IMR-90 (cell line): ENCODE data around the gene ATP7A. TPM values are rescaled to one million over a fixed set of nuclear protein-coding genes. Genes with fewer than 3 reads are reported as not detected.

ENCODE experiments used
- ATAC-seq: fragments of 200-7000 bp; cut with Tn5 transposase; 2 replicates; pipeline ENCODE4 v1.9.1; 2020; ENCODE audit warnings: low read depth, mild to moderate bottlenecking, moderate library complexity
- BruUV-seq: library from RNA; stranded (reverse); fragments of 400-500 nt; replicated peaks from 2 replicates; lab custom pipeline; 2021; lab: Mats Ljungman, UMichigan
- CTCF ChIA-PET: fragments of 300-600 bp; formaldehyde crosslinking; extraction: SDS; loops from one replicate; lab custom pipeline; 2021; ENCODE audit warnings: antibody characterized with exemption; lab: Yijun Ruan, JAX
- POLR2A ChIA-PET: fragments of 300-600 bp; sonication (Branson Sonifier 250); formaldehyde crosslinking; loops from one replicate; lab custom pipeline; 2022; ENCODE audit warnings: antibody characterized with exemption; ENCODE audit not compliant: unreplicated experiment; lab: Charles Lee
- DNase-seq: peaks from one replicate; pipeline ENCODE4 v3.0.0; 2013
- H2AFZ ChIP-seq: replicated peaks from 2 replicates; pipeline ENCODE3; 2013; ENCODE audit warnings: low read length, mild to moderate bottlenecking; ENCODE audit not compliant: poor library complexity
- H2AK5ac ChIP-seq: 2 replicates; pipeline ENCODE4 v1.6.1; 2013; ENCODE audit warnings: low read depth, low read length, inconsistent platforms
- H2AK9ac ChIP-seq: replicated peaks from 2 replicates; pipeline ENCODE3; 2013; ENCODE audit warnings: mild to moderate bottlenecking, low read depth, low read length, moderate library complexity; ENCODE audit not compliant: poor library complexity
- H2BK120ac ChIP-seq: 2 replicates; pipeline ENCODE4 v1.6.1; 2013; ENCODE audit warnings: low read depth, low read length, inconsistent platforms
- H2BK15ac ChIP-seq: 3 replicates; pipeline ENCODE4 v1.6.1; 2013; ENCODE audit warnings: low read depth, low read length, inconsistent platforms
- H2BK20ac ChIP-seq: 2 replicates; pipeline ENCODE4 v1.6.1; 2013; ENCODE audit warnings: low read depth, mild to moderate bottlenecking, inconsistent platforms, low read length, moderate library complexity
- H2BK5ac ChIP-seq: 2 replicates; pipeline ENCODE4 v1.6.1; 2013; ENCODE audit warnings: mild to moderate bottlenecking, low read depth, low read length, inconsistent platforms; ENCODE audit not compliant: poor library complexity, severe bottlenecking
- H3K14ac ChIP-seq: replicated peaks from 2 replicates; pipeline ENCODE4 v1.6.1; 2013; ENCODE audit warnings: low read depth, low read length, inconsistent platforms
- H3K18ac ChIP-seq: 2 replicates; pipeline ENCODE4 v1.6.1; 2013; ENCODE audit warnings: low read depth, low read length, control low read depth
- H3K23ac ChIP-seq: 2 replicates; pipeline ENCODE4 v1.6.1; 2013; ENCODE audit warnings: low read depth, low read length, inconsistent platforms
- H3K27ac ChIP-seq: 2 replicates; pipeline ENCODE4 v1.5.1; 2013; ENCODE audit warnings: mild to moderate bottlenecking, control low read depth, low read length; ENCODE audit not compliant: insufficient read depth
- H3K27me3 ChIP-seq: 2 replicates; pipeline ENCODE4 v1.6.1; 2013; ENCODE audit warnings: low read length; ENCODE audit not compliant: control insufficient read depth, insufficient read depth
- H3K36me3 ChIP-seq: 2 replicates; pipeline ENCODE4 v1.6.1; 2013; ENCODE audit warnings: low read length, mixed read lengths; ENCODE audit not compliant: control insufficient read depth, insufficient read depth
- H3K4ac ChIP-seq: 2 replicates; pipeline ENCODE4 v1.6.1; 2013; ENCODE audit warnings: low read depth, low read length, inconsistent platforms
- H3K4me1 ChIP-seq: 2 replicates; pipeline ENCODE4 v1.6.1; 2013; ENCODE audit warnings: low read length, mixed read lengths; ENCODE audit not compliant: control insufficient read depth, insufficient read depth
- H3K4me2 ChIP-seq: 2 replicates; pipeline ENCODE4 v1.6.1; 2013; ENCODE audit warnings: low read depth, mild to moderate bottlenecking, control low read depth, low read length, moderate library complexity
- H3K4me3 ChIP-seq: 2 replicates; pipeline ENCODE4 v1.5.1; 2013; ENCODE audit warnings: low read depth, mild to moderate bottlenecking, control low read depth, low read length, moderate library complexity; ENCODE audit not compliant: insufficient read depth
- H3K56ac ChIP-seq: 2 replicates; pipeline ENCODE4 v1.6.1; 2013; ENCODE audit warnings: low read length, inconsistent platforms; ENCODE audit not compliant: insufficient read depth; ENCODE audit errors: extremely low read depth
- H3K79me1 ChIP-seq, 2 experiments: 2 replicates each; pipeline ENCODE4 v1.6.1; 2013; ENCODE audit warnings: low read length in 2 of 2, inconsistent platforms in 1 of 2, low read depth in 1 of 2
- H3K9ac ChIP-seq: 2 replicates; pipeline ENCODE4 v1.6.1; 2013; ENCODE audit warnings: low read depth, low read length, control low read depth
- H3K9me1 ChIP-seq: 2 replicates; pipeline ENCODE4 v1.6.1; 2013; ENCODE audit warnings: low read length, inconsistent platforms; ENCODE audit not compliant: insufficient read depth
- H3K9me3 ChIP-seq: 2 replicates; pipeline ENCODE4 v1.6.1; 2013; ENCODE audit warnings: low read length; ENCODE audit not compliant: control insufficient read depth, insufficient read depth
- H4K20me1 ChIP-seq: 2 replicates; pipeline ENCODE4 v1.6.1; 2013; ENCODE audit warnings: low read length, inconsistent platforms; ENCODE audit not compliant: insufficient read depth
- H4K5ac ChIP-seq: 2 replicates; pipeline ENCODE4 v1.6.1; 2013; ENCODE audit warnings: mild to moderate bottlenecking, low read depth, low read length, control low read depth
- H4K8ac ChIP-seq, 2 experiments: 2 replicates each; pipeline ENCODE4 v1.6.1; 2013; ENCODE audit warnings: low read depth in 2 of 2, low read length in 2 of 2, control low read depth in 1 of 2, inconsistent platforms in 1 of 2
- H4K91ac ChIP-seq: 2 replicates; pipeline ENCODE4 v1.6.1; 2013; ENCODE audit warnings: low read depth, low read length, inconsistent platforms; ENCODE audit not compliant: insufficient read depth
- BHLHE40 ChIP-seq: fragments of 150-350 bp; IDR thresholded peaks from 2 replicates; pipeline ENCODE4 v1.6.1; 2016; ENCODE audit warnings: mild to moderate bottlenecking, low read depth, low read length
- FOS ChIP-seq: fragments of 150-350 bp; IDR thresholded peaks from 2 replicates; pipeline ENCODE4 v1.6.1; 2016; ENCODE audit warnings: low read depth, low read length
- MAFK ChIP-seq: IDR thresholded peaks from 2 replicates; pipeline ENCODE4 v1.6.1; 2012; ENCODE audit warnings: low read depth, low read length, improper control_type of control experiment
- NFE2L2 ChIP-seq: fragments of 150-350 bp; IDR thresholded peaks from 2 replicates; pipeline ENCODE4 v1.6.1; 2016; ENCODE audit warnings: low read depth, mild to moderate bottlenecking, low read length
- POLR2A ChIP-seq: IDR thresholded peaks from 2 replicates; pipeline ENCODE4 v1.6.1; 2012; ENCODE audit warnings: mild to moderate bottlenecking, low read depth, low read length
- WGBS, 2 experiments: methylation state at CpG; one replicate each; pipeline versions ENCODE4 v1.1.5 to v1.1.7; 2013; ENCODE audit warnings: missing lambda C conversion rate in 2 of 2; ENCODE audit not compliant: insufficient read length in 1 of 2; ENCODE audit errors: extremely low coverage in 2 of 2; 5-methylcytosine and 5-hydroxymethylcytosine counted together
- dilution Hi-C: fragments of 300-500 bp; cut with HindIII; formaldehyde crosslinking; loops from one replicate; pipeline ENCODE4 v1.14.3; 2018; ENCODE audit warnings: low sequenced_read_pairs; ENCODE audit not compliant: unreplicated experiment
- in situ Hi-C: fragments of 300-500 bp; cut with MboI; formaldehyde crosslinking; loops from 3 replicates; pipeline ENCODE4 v1.14.3; 2019; ENCODE audit warnings: low sequenced_read_pairs, inconsistent platforms, mixed read lengths
- intact Hi-C: fragments of 100-400 bp; cut with micrococcal nuclease; formaldehyde crosslinking; loops from 2 replicates; pipeline ENCODE4 v1.10.0; 2022
- polyA plus RNA-seq, 3 experiments: library from polyadenylated mRNA; depleted of rRNA; stranded (reverse); fragments of >200 nt; gene quantifications; 2 replicates each; pipeline ENCODE4 v1.2.3, GENCODE V29; 2012; ENCODE audit warnings: low replicate concordance in 1 of 3
- total RNA-seq: library from RNA; depleted of rRNA; stranded (reverse); fragments of >200 nt; gene quantifications from 2 replicates; pipeline ENCODE4 v1.2.3, GENCODE V29; 2012

The ATP7A gene
- total and polyA plus RNA-seq, 2 of the 4 experiments (the other 2 are of a cell fraction) = 4.2 to 22.4 TPM

GRCh38 chrX:77937291-77937690 is 26.8 kb downstream of the ATP7A start:
- peak overlapping the region; percentile 77 for H2BK5ac ChIP-seq
- H4K20me1 ChIP-seq = no peaks in the 10 kb centered on the region
- H2AFZ ChIP-seq = no peak overlapping the region
- DNase-seq = peak; percentile 80
- no peak overlapping the region for H3K14ac ChIP-seq
- no peaks in the 10 kb centered on the region; the same call in 1 of the 2 replicates for H3K4me1 ChIP-seq
- BruUV-seq = no TSS peak
- no peaks in the 10 kb centered on the region; the same call in 1 of the 2 replicates for H3K9me1 ChIP-seq
- no peaks in the 10 kb centered on the region for H3K27me3 ChIP-seq
- in situ Hi-C loops = no loop called here
- dilution Hi-C loops = no loop called here
- POLR2A ChIA-PET = no interaction called here
- H2AK5ac ChIP-seq = no peak overlapping the region
- H3K23ac ChIP-seq = no peak overlapping the region
- no peak overlapping the region; a peak in 1 of 4 replicates for H4K8ac ChIP-seq
- H2BK20ac ChIP-seq = no peak overlapping the region
- no peak overlapping the region for H4K5ac ChIP-seq
- peak overlapping the region; percentile 42; the same call in 1 of the 2 replicates for H3K27ac ChIP-seq
- no CpG with 5 or more reads among the region's 3 CpGs for WGBS, 2 experiments
- CTCF ChIA-PET = no interaction called here
- no peak overlapping the region for H2BK120ac ChIP-seq
- peak; percentile 14; the same call in 1 of the 2 replicates for ATAC-seq
- H3K18ac ChIP-seq = peak overlapping the region; percentile 44; the same call in 1 of the 2 replicates
- H3K36me3 ChIP-seq = no peaks in the 10 kb centered on the region
- H4K91ac ChIP-seq = no peak overlapping the region
- no peak overlapping the region for H3K4me3 ChIP-seq
- no peaks in the 10 kb centered on the region; a peak in 2 of 4 replicates for H3K79me1 ChIP-seq
- H3K4me2 ChIP-seq = peak overlapping the region; percentile 33; the same call in 1 of the 2 replicates
- H3K9me3 ChIP-seq = no peaks in the 10 kb centered on the region
- H3K56ac ChIP-seq = no peak overlapping the region
- intact Hi-C loops = no loop called here
- H3K4ac ChIP-seq = no peak overlapping the region
- no peak overlapping the region; the same call in 2 of the 3 replicates for H2BK15ac ChIP-seq
- TF ChIP-seq POLR2A (no peak), FOS (peak; percentile 51), NFE2L2 (peak; percentile 92), MAFK (peak; percentile 68), BHLHE40 (no peak)
- no peak overlapping the region for H3K9ac ChIP-seq
- no peak overlapping the region for H2AK9ac ChIP-seq
